ENCODE data around the gene ADGRA1.

DNA sequence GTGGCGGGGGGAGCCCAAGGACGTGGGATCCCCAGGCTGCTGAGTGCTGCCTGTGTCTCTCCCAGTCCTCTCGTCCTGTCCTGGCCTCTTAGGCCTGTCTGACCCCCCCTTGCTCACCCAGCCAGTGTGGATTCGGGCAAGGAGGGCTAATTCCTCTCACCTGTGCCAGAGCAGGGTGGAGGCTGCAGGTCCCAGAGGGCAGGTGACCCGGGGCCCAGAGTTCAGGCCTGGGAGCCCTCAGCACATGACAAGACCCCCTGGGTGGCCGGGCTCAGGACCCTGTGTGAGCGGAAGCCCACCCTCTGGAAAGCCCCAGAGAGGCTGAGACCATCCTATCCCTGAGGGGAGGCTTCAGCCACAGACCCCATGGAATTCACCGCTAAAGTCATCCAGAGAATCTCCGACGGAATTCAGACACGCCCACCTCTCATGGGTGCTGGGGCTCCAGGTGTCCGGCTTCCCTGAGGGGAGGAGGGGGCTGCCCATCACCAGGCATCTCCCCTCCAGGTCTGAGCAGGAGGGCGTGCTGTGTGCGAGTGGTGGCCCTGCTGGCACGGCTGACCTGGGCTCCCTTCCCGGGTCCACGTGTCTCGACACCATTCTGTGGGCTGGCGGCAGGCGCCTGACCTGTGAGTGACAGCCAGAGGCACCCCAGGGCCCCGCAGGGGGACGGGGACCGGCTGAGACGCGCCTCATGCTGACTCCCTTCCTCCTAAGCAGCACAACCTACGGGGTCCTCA, 77.3 kb downstream of the ADGRA1 start:
- TF ChIP-seq RELA (IDR thresholded peaks at IDR 0.05; ENCODE audit: borderline replicate concordance, partially characterized antibody) (no peak), POLR2A (IDR thresholded peaks at IDR 0.05; ENCODE audit: low read depth, low read length) (no peak)
